Measurements from ENCODE around the gene NEK8.

- no peak for TF ChIP-seq POLR2A (IDR thresholded peaks at IDR 0.05)
- TF ChIP-seq, protein P1, sequence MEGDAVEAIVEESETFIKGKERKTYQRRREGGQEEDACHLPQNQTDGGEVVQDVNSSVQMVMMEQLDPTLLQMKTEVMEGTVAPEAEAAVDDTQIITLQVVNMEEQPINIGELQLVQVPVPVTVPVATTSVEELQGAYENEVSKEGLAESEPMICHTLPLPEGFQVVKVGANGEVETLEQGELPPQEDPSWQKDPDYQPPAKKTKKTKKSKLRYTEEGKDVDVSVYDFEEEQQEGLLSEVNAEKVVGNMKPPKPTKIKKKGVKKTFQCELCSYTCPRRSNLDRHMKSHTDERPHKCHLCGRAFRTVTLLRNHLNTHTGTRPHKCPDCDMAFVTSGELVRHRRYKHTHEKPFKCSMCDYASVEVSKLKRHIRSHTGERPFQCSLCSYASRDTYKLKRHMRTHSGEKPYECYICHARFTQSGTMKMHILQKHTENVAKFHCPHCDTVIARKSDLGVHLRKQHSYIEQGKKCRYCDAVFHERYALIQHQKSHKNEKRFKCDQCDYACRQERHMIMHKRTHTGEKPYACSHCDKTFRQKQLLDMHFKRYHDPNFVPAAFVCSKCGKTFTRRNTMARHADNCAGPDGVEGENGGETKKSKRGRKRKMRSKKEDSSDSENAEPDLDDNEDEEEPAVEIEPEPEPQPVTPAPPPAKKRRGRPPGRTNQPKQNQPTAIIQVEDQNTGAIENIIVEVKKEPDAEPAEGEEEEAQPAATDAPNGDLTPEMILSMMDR (IDR thresholded peaks at IDR 0.05) = no peak
Measured at GRCh38 chr17:28682655-28683054, 45.9 kb upstream of the NEK8 start.

All from lower leg skin (tissue), 3 donors.